Kidney capillary endothelial cell (primary cell): ENCODE data around the gene TMEM272.
A peak's percentile ranks its signal among the peaks of the same experiment; 100 is the strongest.

Experiments
- DNase-seq: peaks from one replicate; pipeline ENCODE4 v3.0.0-alpha.2; 2018; ENCODE audit warnings: low spot score

Gene TMEM272

GRCh38 chr13:51804295-51805172 lies 40.4 kb downstream of the TMEM272 start:
- DNase-seq: peak; percentile 31

- DNase-seq: peak; percentile 86
Measured at GRCh38 chr13:51803422-51804294, 41.3 kb downstream of the TMEM272 start, which contains the start of gene DHRS12. Gene DHRS12 (minus strand): TSS chr13:51804163. CDS start chr13:51799659, 4,504 bp downstream.

- DNase-seq: no peak
Measured at GRCh38 chr13:51802631-51803418, 42.2 kb downstream of the TMEM272 start.

DNA sequence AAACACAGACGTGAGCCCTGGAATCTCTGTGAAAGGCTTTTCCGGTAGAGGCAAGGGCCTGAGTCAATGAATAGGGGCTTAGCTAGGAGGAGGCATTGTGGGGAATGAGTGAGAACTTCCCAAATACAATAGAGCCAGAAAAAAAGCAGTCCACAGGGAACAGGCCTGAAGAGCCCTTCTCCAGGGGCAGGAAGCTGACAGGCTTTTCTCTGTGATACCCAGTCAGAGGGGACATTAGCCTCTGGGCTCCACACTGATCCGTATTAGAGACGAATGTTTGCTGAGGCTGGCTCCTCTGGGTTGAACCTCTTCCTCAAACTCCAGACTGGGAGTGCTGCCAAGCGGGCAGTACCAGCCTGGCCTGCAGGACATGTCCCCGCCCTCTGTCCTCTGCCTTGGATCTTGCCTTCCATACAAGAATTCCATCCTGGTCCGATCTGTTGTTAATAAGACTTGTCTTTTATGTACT lies 43.3 kb downstream of the TMEM272 start:
- DNase-seq: peak; percentile 57

GRCh38 chr13:51800486-51800885 lies 44.5 kb downstream of the TMEM272 start:
- no peak for DNase-seq

DNA sequence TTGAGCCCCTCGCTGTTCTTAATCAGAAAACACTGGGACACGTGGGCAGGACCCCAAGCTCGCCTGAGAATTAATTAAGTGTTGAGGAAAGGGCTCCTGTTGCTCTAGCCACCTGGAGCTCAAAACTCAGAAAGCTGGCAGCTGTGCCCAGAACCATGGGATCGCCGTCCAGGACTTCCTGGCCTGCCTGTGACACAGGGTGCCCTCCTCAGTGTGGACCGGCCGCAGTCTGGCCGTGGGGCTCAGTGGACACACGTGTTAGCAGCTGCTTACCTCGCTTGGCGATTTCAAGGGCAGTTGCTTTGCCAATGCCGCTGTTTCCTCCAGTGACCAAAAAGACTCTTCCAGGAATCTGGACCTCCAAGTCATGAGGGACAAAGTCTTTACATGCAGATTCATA lies 45.7 kb downstream of the TMEM272 start:
- DNase-seq: no peak

- DNase-seq: peak; percentile 36
Measured at GRCh38 chr13:51797664-51798488, 47.1 kb downstream of the TMEM272 start.

DNA sequence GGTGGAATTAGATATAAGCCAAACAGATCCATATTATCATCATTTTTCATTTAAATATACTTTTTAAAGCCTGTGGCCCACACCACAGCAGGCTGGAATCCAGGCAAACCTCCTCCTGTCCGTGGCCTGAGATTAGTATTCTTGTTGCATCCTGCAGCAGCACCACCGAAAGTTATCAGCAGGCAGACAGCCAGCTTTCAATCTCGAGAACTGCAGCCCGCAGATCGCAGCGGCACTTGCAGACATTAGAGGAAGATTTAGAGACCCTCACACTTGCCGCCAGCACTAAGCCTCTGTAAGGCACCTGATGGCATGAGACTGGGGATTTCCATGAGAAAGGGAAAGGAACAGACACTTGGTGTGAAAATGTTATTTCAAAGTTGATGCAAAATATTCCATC lies 48.4 kb downstream of the TMEM272 start:
- no peak for DNase-seq

DNA sequence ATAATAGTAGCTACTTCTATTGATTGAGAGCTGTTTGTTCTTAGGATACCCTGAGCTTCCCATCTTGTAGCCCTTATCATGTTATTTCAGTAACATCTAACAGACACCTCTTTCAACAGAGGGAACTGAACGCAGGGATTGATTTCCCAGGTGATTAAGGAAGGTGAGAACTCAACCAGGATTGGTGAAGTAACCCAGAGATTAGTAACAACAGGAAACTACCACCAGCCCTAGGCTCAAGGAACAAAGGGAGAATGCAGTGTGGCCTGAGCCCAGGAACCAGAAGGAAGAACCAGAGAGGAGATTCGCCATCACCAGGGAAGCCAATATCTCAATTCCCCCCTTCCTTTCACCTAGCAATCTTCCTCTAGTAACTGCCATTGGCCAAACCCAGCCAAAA lies 49.6 kb downstream of the TMEM272 start:
- no peak for DNase-seq

DNA sequence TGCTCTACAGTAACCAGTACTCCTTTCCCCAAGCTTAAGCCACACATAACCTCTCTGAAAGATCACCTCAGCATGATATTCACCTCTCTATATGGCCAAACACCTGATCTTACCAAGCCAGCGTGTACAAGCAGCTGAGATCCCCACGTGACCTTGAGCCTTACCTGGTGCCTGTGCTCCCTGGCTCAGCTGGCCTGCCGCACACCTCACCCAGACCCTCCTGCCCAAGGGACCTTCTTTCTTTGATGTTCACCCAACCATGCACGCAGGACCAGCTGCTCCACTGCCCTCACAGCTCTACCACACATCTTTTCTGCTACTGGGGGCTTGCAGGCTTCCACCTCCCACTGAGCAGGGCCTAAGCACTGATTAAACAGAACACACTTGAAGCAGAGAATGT lies 50.0 kb downstream of the TMEM272 start:
- DNase-seq: no peak

DNA sequence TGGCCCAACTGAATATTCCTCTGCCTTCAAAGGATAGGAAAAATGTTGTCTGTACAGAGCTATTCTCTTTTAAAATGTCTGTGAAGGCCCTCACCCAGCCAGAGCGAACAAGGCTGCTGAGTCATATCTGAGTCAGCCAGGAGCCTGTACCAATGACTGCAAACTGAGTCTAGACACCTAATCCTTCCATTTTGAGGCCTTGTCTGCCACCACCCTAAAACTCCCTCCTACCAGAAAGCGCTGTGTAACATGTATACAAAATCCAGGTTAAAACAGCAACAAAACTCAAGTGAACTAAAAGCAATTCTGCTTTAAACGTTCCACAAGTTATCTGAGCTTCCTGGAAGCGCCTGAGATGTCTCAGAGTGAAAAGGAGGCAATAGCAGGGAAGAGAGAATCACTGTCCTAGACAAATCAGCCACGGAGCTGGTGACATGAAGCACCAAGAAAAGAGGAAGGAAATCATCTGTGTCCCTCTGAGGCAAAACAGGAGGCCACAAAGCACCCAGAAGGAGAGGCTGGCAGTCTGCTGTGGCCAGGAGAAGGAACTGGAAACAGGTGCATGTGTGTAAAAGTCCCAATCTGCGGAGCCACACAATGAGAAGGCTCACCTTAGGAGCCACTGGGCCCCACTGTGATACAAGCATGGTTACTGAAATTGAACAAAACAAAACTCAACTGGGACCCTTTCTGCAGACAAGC lies 51.3 kb downstream of the TMEM272 start:
- DNase-seq: peak; percentile 74

GRCh38 chr13:51786425-51787265 lies 58.3 kb downstream of the TMEM272 start:
- DNase-seq: no peak

DNA sequence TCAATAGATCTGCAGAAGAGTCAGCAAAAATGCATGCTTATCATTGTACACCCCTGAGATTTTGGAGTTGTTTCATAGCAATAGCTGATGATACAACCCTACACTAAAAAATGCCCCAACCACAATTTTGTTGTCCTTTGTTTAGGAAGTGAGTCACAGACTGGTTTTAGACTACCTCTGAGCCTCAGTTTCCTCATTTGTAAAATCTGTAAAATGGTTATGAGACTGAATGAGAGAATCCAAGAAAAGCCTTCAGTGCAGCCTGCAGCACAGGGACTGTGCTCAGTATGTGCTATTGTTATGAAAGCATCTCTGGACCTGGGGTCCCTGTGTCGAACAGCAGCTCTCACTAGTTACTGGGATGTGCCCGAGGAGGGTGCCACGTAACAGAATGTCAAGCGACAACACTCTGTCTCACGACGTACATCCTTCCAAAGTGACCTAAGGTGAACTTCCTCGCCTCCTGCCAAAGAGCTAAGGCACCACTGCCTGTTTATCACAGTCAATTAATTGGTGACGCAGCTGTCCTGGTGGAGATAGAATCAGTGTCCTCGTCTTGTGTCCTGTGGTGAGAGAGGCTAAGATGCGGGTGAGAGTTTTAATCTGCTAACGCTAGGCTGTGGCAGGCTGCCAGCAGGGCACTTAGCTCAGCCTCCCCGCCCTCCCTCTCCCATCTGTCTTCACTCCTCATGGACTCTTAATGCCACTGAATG lies 59.1 kb downstream of the TMEM272 start:
- no peak for DNase-seq

GRCh38 chr13:51784097-51784496 lies 60.9 kb downstream of the TMEM272 start:
- DNase-seq: no peak

DNA sequence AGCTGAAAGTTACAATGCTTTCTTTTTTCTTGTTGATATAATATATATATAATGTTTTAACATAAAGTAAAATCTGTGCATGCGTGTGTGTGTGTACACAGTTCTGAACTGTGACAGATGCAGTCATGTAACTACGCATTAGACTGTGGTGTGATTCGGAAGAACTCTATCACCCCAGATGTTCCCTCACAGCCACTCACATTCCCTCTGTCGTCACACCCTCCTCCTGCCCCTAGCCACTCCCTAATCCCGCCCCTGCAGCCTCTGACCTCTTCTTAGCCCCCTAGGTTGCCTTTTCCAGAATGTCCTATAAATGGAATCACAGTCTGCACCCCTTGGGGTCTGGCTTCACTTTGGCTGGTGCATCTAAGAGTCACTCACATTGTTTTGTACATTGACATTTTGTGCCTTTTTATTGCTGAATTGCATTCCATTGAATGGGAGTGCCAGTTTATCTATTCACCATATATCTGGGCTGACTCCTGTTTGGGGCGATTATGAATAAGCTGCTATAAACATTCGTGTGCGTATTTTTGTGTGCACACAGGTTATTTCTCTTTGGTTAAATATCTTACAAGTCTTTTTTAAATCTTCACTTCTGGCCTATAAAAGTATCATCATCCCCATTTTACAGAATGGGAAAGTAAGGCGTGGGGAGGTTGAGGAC lies 61.4 kb downstream of the TMEM272 start:
- DNase-seq: no peak

- DNase-seq: no peak
Measured at GRCh38 chr13:51782026-51782710, 62.8 kb downstream of the TMEM272 start.

DNA sequence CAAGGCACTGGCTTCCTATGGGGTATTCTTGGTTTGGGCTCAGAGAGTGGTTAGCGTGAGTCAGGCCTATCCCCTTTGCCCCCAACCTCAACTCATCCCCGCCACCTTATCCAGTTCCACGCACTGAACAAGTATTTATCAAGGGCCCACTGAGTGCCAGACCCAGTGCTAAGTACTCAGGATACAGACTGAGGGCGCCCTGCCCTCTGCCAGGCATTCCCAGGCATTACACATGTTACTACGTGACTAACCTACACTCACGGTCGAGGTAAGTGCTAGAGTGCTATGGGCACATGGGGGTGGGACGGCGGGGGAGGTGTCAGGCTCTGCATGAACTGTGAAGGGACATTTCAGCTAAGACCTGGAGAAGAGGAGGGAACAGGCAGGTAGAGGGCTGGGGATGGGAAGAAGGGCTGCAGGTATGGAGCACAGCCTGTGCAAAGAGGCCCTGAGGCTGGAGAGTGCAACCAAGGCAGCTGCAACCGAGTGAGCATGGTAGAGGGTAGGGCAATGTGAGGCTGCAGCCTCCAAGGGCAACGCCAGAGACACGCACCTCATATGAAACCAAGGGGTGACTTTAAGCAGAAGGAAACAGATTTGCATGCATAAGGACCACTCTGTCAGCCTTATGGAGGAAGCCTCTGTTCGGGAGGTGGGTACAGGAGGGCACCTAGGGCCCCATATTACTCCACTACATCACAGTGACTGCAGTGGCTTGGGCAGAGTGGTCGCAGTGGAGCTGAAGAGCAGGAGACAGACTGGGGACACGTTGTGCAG lies 63.5 kb downstream of the TMEM272 start:
- peak; percentile 28 for DNase-seq
